GM13976 (cell line): Measurements from ENCODE around the gene PTGIS.

Experiments used
- DNase-seq: peaks from one replicate; pipeline ENCODE4 v3.0.0; 2012; ENCODE audit warnings: low spot score
- CTCF ChIP-seq: IDR thresholded peaks from 2 replicates; pipeline ENCODE4 v1.5.1; 2012; ENCODE audit warnings: borderline replicate concordance, mild to moderate bottlenecking; ENCODE audit not compliant: insufficient read depth; ENCODE audit errors: extremely low read depth, missing control alignments, control extremely low read depth
- in situ Hi-C: fragments of 300-500 bp; cut with MboI; formaldehyde crosslinking; loops from one replicate; pipeline ENCODE4 v1.12.0; 2022; ENCODE audit warnings: low sequenced_read_pairs, mixed read lengths, inconsistent platforms; ENCODE audit not compliant: unreplicated experiment

Gene PTGIS

GRCh38 chr20:49464556-49464955 lies 103.4 kb downstream of the PTGIS start:
- DNase-seq: no peak
- in situ Hi-C loops: no loop called here
- no peak for TF ChIP-seq CTCF

- no peak for DNase-seq
- TF ChIP-seq CTCF: no peak
- in situ Hi-C loops: no loop called here
These were observed 105.3 kb downstream of the PTGIS start for GRCh38 chr20:49462626-49463025.

- DNase-seq: no peak
- no peak for TF ChIP-seq CTCF
- in situ Hi-C loops: no loop called here
These were observed 105.9 kb downstream of the PTGIS start for GRCh38 chr20:49461894-49462620.

- in situ Hi-C loops: no loop called here
- no peak for TF ChIP-seq CTCF
- no peak for DNase-seq
These were observed 107.0 kb downstream of the PTGIS start for GRCh38 chr20:49460916-49461315.

- in situ Hi-C loops: no loop called here
- no peak for DNase-seq
- TF ChIP-seq CTCF: no peak
These were observed 107.8 kb downstream of the PTGIS start for GRCh38 chr20:49460131-49460530.

GRCh38 chr20:49459684-49460083 lies 108.3 kb downstream of the PTGIS start:
- no peak for TF ChIP-seq CTCF
- in situ Hi-C loops: no loop called here
- no peak for DNase-seq
